GM12864 (cell line): ENCODE measurements around the gene LRRN4.

Experiments
- DNase-seq: peaks from one replicate; pipeline ENCODE4 v3.0.0-alpha.2; 2011; ENCODE audit warnings: low read depth
- H3K4me3 ChIP-seq: 2 replicates; pipeline ENCODE4 v1.5.1; 2011; ENCODE audit warnings: mild to moderate bottlenecking, low read depth, low read length, control low read depth
- CTCF ChIP-seq: IDR thresholded peaks from 2 replicates; pipeline ENCODE4 v1.5.1; 2011; ENCODE audit warnings: low read depth, mild to moderate bottlenecking, moderate library complexity, low read length, control low read depth, inconsistent platforms; ENCODE audit errors: missing control alignments

Gene LRRN4

GRCh38 chr20:6074784-6075183 lies 20.9 kb upstream of the LRRN4 start:
- no peak for DNase-seq
- no peak overlapping the region for H3K4me3 ChIP-seq
- no peak for TF ChIP-seq CTCF

GRCh38 chr20:6074145-6074561 lies 20.3 kb upstream of the LRRN4 start:
- no peak overlapping the region for H3K4me3 ChIP-seq
- TF ChIP-seq CTCF: peak; percentile 74
- peak; percentile 26 for DNase-seq

- DNase-seq: no peak
- no peak overlapping the region for H3K4me3 ChIP-seq
- no peak for TF ChIP-seq CTCF
Observed at GRCh38 chr20:6070829-6071695, 17.2 kb upstream of the LRRN4 start.

GRCh38 chr20:6069669-6070068 lies 15.8 kb upstream of the LRRN4 start:
- H3K4me3 ChIP-seq: no peak overlapping the region
- no peak for TF ChIP-seq CTCF
- DNase-seq: no peak

- H3K4me3 ChIP-seq: no peak overlapping the region
- no peak for TF ChIP-seq CTCF
- no peak for DNase-seq
Observed at GRCh38 chr20:6067763-6068318, 14.0 kb upstream of the LRRN4 start.

- TF ChIP-seq CTCF: no peak
- no peak overlapping the region for H3K4me3 ChIP-seq
- no peak for DNase-seq
Observed at GRCh38 chr20:6066582-6066981, 12.7 kb upstream of the LRRN4 start.
